Ovary (tissue), 3 donors: ENCODE results near the gene RNF223.

Source experiments
- POLR2A ChIP-seq: fragments of 450-650 bp; IDR thresholded peaks from one replicate; pipeline ENCODE4 v1.6.1; 2017; ENCODE audit warnings: antibody characterized with exemption, mild to moderate bottlenecking, moderate library complexity
- TF ChIP-seq, protein P1 (sequence below), 3 donors: fragments of 450-650 bp in 2 of 3; fragments of 200-600 bp in 1 of 3; IDR thresholded peaks; one replicate each; pipeline versions ENCODE4 v1.5.1 to v1.8.0; 2016 to 2022; ENCODE audit warnings: antibody characterized with exemption in 3 of 3, mild to moderate bottlenecking in 1 of 3
- donor health status: DM: no; HTN: no; CAD: no.

DNA sequence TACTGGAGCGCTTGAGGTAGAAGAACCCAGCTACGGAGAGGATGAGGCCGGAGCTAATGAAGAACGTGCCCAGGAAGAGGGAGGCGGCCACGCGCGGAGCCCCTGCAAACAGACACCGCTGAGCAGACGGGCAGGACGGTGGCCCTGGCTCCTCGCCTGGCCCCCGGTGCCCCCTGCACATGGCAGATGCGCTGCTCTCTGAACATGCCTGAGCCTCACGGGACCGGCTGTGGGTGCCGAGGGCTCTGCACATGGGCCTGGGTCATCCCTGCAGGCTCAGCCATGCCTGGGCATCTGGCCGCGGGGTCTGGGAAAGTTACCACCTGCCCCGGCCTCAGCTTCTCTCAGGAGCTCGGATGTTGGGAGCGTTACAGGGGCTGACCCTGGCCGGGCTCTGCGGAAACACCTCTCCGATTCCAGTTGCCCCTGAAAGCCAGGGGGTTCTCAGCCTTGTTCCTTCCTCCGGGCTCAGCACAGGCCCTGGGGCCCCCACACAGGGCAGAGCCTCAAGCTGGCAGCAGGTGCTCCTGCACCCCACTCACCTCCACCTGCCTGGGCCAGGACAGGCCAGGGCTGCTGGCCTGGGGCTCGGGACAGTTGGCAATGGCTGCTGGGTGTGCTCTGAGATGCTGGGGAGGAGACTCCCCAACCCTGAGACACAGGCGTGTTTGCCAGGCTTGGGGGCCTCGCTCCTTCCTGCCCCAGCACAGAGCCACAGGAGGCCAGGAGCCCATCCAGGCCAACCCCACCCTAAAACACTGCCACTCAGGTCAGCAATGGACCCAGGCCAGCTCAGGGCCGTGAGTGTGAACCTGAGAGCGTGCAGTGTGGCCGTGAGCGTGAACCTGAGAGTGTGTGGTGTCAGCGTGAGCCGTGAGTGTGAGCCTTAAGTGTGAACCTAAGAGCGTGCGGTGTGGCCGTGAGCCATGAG, 12.1 kb upstream of the RNF223 start:
- TF ChIP-seq, protein P1, sequence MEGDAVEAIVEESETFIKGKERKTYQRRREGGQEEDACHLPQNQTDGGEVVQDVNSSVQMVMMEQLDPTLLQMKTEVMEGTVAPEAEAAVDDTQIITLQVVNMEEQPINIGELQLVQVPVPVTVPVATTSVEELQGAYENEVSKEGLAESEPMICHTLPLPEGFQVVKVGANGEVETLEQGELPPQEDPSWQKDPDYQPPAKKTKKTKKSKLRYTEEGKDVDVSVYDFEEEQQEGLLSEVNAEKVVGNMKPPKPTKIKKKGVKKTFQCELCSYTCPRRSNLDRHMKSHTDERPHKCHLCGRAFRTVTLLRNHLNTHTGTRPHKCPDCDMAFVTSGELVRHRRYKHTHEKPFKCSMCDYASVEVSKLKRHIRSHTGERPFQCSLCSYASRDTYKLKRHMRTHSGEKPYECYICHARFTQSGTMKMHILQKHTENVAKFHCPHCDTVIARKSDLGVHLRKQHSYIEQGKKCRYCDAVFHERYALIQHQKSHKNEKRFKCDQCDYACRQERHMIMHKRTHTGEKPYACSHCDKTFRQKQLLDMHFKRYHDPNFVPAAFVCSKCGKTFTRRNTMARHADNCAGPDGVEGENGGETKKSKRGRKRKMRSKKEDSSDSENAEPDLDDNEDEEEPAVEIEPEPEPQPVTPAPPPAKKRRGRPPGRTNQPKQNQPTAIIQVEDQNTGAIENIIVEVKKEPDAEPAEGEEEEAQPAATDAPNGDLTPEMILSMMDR (IDR thresholded peaks at IDR 0.05) = no peak
- no peak for TF ChIP-seq POLR2A
